Measurements from ENCODE around the gene HOXD9. TPM values are rescaled to one million over a fixed set of nuclear protein-coding genes. Genes with fewer than 3 reads are reported as not detected.

HOXD9 gene
- total and polyA plus RNA-seq, 7 donors: 0.46 to 27.1 (median 10.6) TPM

DNA sequence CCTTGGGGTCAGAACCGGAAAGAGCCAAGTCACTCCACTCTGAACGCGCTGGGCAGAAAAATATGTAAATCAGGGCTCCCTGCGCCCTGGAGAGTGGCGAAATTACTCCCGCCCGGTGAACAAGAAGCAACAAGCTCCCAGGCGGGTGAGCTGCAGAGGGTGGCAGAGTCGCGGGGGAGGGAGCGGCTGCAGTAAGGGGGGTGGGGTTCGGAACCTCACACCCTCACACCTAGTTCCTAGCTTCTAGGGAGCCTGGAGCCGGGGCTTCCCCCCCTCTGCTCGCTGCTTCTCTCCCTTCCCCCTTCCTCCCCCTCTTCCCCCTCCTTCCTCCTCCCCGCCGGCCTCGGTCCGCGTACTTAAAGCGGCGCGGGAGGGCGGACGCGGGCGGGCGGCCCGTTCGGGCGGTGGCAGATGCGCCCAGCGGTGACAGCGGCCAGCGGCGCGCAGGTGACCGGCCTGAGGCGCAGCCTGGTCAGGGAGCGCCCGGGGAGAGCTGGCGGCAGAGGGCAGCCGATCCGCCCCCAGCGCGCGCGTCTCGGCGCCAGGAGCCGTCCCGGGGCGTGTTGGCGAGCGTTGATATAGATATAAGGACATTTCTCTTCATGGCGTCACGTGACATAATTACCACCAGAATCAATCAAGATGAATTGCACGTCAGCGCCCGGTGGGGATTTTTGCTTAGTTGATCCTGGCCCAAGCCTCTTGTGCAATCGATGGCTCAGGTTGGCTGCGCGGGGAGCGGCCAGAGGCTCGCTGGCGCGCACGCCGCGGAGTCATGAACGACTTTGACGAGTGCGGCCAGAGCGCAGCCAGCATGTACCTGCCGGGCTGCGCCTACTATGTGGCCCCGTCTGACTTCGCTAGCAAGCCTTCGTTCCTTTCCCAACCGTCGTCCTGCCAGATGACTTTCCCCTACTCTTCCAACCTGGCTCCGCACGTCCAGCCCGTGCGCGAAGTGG, 15.7 kb upstream of the HOXD9 start, which contains the start of gene HOXD11:
TSS of gene HOXD11 (plus strand) at position 700 of the 959 bp plus-strand sequence. CDS start at position 776, 76 bp downstream.
- intact Hi-C loops (cut with DNase I): no loop called here
- H3K4me3 ChIP-seq: peak within 1 kb of the TSS; percentile 59 to 65 (median 60)
- peaks cover 0 to 18% (median 0%) of the 10 kb centered on the region in 4 donors for H3K36me3 ChIP-seq
- H3K27ac ChIP-seq: peak within 1 kb of the TSS in 3 of 4 donors; percentile 92 to 96 (median 95)
- TF ChIP-seq, protein P1, sequence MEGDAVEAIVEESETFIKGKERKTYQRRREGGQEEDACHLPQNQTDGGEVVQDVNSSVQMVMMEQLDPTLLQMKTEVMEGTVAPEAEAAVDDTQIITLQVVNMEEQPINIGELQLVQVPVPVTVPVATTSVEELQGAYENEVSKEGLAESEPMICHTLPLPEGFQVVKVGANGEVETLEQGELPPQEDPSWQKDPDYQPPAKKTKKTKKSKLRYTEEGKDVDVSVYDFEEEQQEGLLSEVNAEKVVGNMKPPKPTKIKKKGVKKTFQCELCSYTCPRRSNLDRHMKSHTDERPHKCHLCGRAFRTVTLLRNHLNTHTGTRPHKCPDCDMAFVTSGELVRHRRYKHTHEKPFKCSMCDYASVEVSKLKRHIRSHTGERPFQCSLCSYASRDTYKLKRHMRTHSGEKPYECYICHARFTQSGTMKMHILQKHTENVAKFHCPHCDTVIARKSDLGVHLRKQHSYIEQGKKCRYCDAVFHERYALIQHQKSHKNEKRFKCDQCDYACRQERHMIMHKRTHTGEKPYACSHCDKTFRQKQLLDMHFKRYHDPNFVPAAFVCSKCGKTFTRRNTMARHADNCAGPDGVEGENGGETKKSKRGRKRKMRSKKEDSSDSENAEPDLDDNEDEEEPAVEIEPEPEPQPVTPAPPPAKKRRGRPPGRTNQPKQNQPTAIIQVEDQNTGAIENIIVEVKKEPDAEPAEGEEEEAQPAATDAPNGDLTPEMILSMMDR (IDR thresholded peaks at IDR 0.05): no peak
- TF ChIP-seq POLR2A (IDR thresholded peaks at IDR 0.05) (peak; percentile 8 to 68), EP300 (IDR thresholded peaks at IDR 0.05) (peak in 1 of 4 donors; percentile 7), POLR2AphosphoS5 (IDR thresholded peaks at IDR 0.05) (peak; percentile 60 to 78 (median 66))
- H3K4me1 ChIP-seq: peaks cover 0 to 65% (median 47%) of the 10 kb centered on the region in 4 donors
- peaks cover 0 to 75% (median 6%) of the 10 kb centered on the region in 3 donors for H3K27me3 ChIP-seq
- no peaks in the 10 kb centered on the region for H3K9me3 ChIP-seq
- 2 to 5% methylated on average over 85 of the region's 85 CpGs for WGBS, 2 donors
- DNase-seq: peak; percentile 92

DNA sequence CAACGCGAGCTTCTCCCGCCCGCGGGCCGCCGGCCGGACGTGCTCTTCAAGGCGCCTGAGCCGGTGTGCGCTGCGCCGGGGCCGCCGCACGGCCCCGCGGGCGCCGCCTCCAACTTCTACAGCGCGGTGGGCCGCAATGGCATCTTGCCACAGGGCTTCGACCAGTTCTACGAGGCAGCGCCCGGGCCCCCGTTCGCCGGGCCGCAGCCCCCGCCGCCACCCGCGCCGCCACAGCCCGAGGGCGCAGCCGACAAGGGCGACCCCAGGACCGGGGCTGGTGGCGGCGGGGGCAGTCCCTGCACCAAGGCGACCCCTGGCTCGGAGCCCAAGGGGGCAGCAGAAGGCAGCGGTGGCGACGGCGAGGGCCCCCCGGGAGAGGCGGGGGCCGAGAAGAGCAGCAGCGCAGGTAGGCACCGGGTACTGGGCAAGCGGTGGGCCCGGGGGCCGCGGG, 14.8 kb upstream of the HOXD9 start:
- peaks cover 0 to 76% (median 6%) of the 10 kb centered on the region in 3 donors for H3K27me3 ChIP-seq
- peak overlapping the region; percentile 51 to 65 (median 60) for H3K4me3 ChIP-seq
- peaks cover 0 to 74% (median 54%) of the 10 kb centered on the region in 4 donors for H3K4me1 ChIP-seq
- H3K36me3 ChIP-seq: peaks cover 0 to 18% (median 0%) of the 10 kb centered on the region in 4 donors
- TF ChIP-seq POLR2A (IDR thresholded peaks at IDR 0.05) (no peak), POLR2AphosphoS5 (IDR thresholded peaks at IDR 0.05) (no peak), EP300 (IDR thresholded peaks at IDR 0.05) (no peak)
- TF ChIP-seq, protein P1 (IDR thresholded peaks at IDR 0.05): no peak
- 3% methylated on average over 59 of the region's 59 CpGs for WGBS, 2 donors
- peak; percentile 64 for DNase-seq
- H3K9me3 ChIP-seq: no peaks in the 10 kb centered on the region
- intact Hi-C loops (cut with DNase I): no loop called here
- peak overlapping the region in 3 of 4 donors; percentile 92 to 96 (median 95) for H3K27ac ChIP-seq

DNA sequence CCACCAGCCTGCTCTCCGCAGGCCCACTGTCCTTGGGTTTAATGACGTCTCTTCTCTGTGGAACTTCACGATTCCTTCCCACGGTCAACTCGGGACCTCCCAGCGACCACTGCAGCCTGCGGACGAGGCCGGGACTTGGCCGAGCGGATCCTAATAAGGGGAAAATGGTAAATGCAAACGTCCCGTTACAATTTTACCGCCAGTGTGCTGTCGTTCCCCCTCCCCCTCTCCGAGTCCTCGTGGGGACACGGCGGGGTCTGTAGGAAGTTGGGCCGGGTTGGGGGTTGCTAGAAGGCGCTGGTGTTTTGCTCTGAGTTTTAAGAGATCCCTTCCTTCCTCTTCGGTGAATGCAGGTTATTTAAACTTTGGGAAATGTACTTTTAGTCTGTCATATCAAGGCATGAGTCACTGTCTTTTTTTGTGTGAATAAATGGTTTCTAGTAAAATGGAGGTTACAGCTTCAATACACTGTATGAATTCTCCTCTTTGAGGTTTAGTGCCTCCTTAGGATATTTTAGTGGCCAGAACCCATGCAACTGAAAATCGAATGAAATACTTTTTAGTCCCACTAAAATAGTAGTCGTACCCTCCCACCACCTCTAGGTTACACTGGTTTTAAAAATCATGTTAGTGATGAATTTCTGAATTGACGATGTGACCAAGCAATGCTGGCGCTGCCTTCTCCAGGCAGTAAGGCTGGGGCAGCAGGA, 13.2 kb upstream of the HOXD9 start:
- H3K9me3 ChIP-seq: no peaks in the 10 kb centered on the region
- DNase-seq: no peak
- peaks cover 0 to 72% (median 46%) of the 10 kb centered on the region in 4 donors for H3K4me1 ChIP-seq
- peak overlapping the region in 3 of 4 donors; percentile 92 to 96 (median 95) for H3K27ac ChIP-seq
- H3K27me3 ChIP-seq: peaks cover 0 to 77% (median 6%) of the 10 kb centered on the region in 3 donors
- H3K4me3 ChIP-seq: peak overlapping the region; percentile 51 to 65 (median 60)
- TF ChIP-seq POLR2A (IDR thresholded peaks at IDR 0.05) (no peak), EP300 (IDR thresholded peaks at IDR 0.05) (no peak), POLR2AphosphoS5 (IDR thresholded peaks at IDR 0.05) (no peak)
- TF ChIP-seq, protein P1 (IDR thresholded peaks at IDR 0.05): no peak
- 31 to 53% methylated on average over 26 of the region's 26 CpGs for WGBS, 2 donors
- intact Hi-C loops (cut with DNase I): no loop called here
- peaks cover 0 to 18% (median 0%) of the 10 kb centered on the region in 4 donors for H3K36me3 ChIP-seq

DNA sequence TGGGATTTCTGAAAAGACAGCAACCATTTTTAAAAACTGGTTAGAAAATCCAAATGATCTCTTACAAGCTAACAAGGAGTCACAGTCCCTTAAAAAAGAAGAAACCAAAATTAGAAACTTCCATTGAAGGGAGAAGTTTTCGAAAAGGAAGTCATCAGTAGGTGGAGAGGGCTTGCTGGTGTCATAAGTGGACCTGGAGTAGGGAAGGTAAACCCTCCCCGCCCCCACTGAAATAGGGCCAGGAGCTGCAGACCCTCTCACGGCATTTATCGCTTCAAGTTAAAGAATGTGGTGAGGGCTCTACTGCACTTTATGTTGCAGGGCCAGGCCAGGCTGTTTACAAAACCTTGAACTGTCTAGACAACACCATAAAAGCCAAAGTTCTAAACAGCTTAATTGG, 12.6 kb upstream of the HOXD9 start:
- WGBS, 2 donors: 43 to 51% methylated on average over 4 of the region's 4 CpGs
- TF ChIP-seq, protein P1 (IDR thresholded peaks at IDR 0.05): no peak
- TF ChIP-seq POLR2AphosphoS5 (IDR thresholded peaks at IDR 0.05) (no peak), EP300 (IDR thresholded peaks at IDR 0.05) (no peak), POLR2A (IDR thresholded peaks at IDR 0.05) (no peak)
- H3K4me3 ChIP-seq: no peak overlapping the region
- DNase-seq: no peak
- H3K9me3 ChIP-seq: no peaks in the 10 kb centered on the region
- intact Hi-C loops (cut with DNase I): no loop called here
- H3K27me3 ChIP-seq: peaks cover 0 to 76% (median 5%) of the 10 kb centered on the region in 3 donors
- H3K36me3 ChIP-seq: peaks cover 0 to 18% (median 0%) of the 10 kb centered on the region in 4 donors
- peak overlapping the region in 1 of 4 donors; percentile 92 for H3K27ac ChIP-seq
- peaks cover 0 to 74% (median 44%) of the 10 kb centered on the region in 4 donors for H3K4me1 ChIP-seq
